ENCODE measurements around the gene ARID5B.

GRCh38 chr10:61958311-61958710 lies 56.8 kb downstream of the ARID5B start:
- TF ChIP-seq POLR2A (IDR thresholded peaks at IDR 0.05) (no peak), CTCF (IDR thresholded peaks at IDR 0.05) (no peak)
